Skin epidermis (tissue), 12 donors: Measurements from ENCODE around the gene PFDN1.

Source experiments
- H3K27ac ChIP-seq, 21 experiments: fragments of 200-600 bp; sonication (generic) in 11 of 21; one replicate each; pipeline ENCODE4 v1.5.0; 2020; ENCODE audit warnings: mild to moderate bottlenecking in 3 of 21, inconsistent platforms in 2 of 21, moderate library complexity in 2 of 21
- H3K4me3 ChIP-seq, 7 experiments: fragments of 200-600 bp; sonication (generic) in 2 of 7; one replicate each; pipeline ENCODE4 v1.5.0; 2020; ENCODE audit warnings: inconsistent platforms in 2 of 7, mild to moderate bottlenecking in 2 of 7, moderate library complexity in 1 of 7

PFDN1 gene

GRCh38 chr5:140245341-140245740 is 57.6 kb downstream of the PFDN1 start:
- peak overlapping the region in 1 of 21 experiments; percentile 33 for H3K27ac ChIP-seq

GRCh38 chr5:140244525-140245025 is 58.3 kb downstream of the PFDN1 start:
- no peak overlapping the region for H3K4me3 ChIP-seq

More at GRCh38 chr5:140245341-140245740, 57.6 kb downstream of the PFDN1 start:
- no peak overlapping the region for H3K4me3 ChIP-seq

GRCh38 chr5:140243706-140244250 is 59.1 kb downstream of the PFDN1 start:
- peak overlapping the region in 2 of 21 experiments; percentile 11 to 39 for H3K27ac ChIP-seq
- no peak overlapping the region for H3K4me3 ChIP-seq

More at GRCh38 chr5:140244525-140245025, 58.3 kb downstream of the PFDN1 start:
- peak overlapping the region in 1 of 21 experiments; percentile 4 for H3K27ac ChIP-seq

GRCh38 chr5:140242890-140243585 is 59.9 kb downstream of the PFDN1 start:
- peak overlapping the region in 10 of 21 experiments; percentile 13 to 64 (median 36) for H3K27ac ChIP-seq

GRCh38 chr5:140242099-140242498 is 60.8 kb downstream of the PFDN1 start:
- H3K27ac ChIP-seq = peak overlapping the region in 16 of 21 experiments; percentile 8 to 71 (median 38)
- no peak overlapping the region for H3K4me3 ChIP-seq

More at GRCh38 chr5:140242890-140243585, 59.9 kb downstream of the PFDN1 start:
- no peak overlapping the region for H3K4me3 ChIP-seq

- Histone ChIP-seq H3K27ac (peak overlapping the region in 15 of 21 experiments; percentile 1 to 71 (median 39)), H3K4me3 (no peak overlapping the region)
These were observed 61.8 kb downstream of the PFDN1 start for GRCh38 chr5:140240987-140241706.

- Histone ChIP-seq H3K27ac (peak overlapping the region in 8 of 21 experiments; percentile 1 to 51 (median 23)), H3K4me3 (no peak overlapping the region)
These were observed 62.8 kb downstream of the PFDN1 start for GRCh38 chr5:140239939-140240700.

GRCh38 chr5:140239461-140239860 is 63.4 kb downstream of the PFDN1 start:
- H3K4me3 ChIP-seq = no peak overlapping the region
- H3K27ac ChIP-seq = no peak overlapping the region

GRCh38 chr5:140238756-140239155 is 64.1 kb downstream of the PFDN1 start:
- Histone ChIP-seq H3K27ac (peak overlapping the region in 1 of 21 experiments; percentile 6), H3K4me3 (no peak overlapping the region)

- peak overlapping the region in 19 of 21 experiments; percentile 0 to 77 (median 49) for H3K27ac ChIP-seq
These were observed 65.9 kb downstream of the PFDN1 start for GRCh38 chr5:140236891-140237598.

GRCh38 chr5:140235791-140236551 is 66.9 kb downstream of the PFDN1 start:
- H3K27ac ChIP-seq = peak overlapping the region in 16 of 21 experiments; percentile 21 to 77 (median 54)
- no peak overlapping the region for H3K4me3 ChIP-seq

More at GRCh38 chr5:140236891-140237598, 65.9 kb downstream of the PFDN1 start:
- H3K4me3 ChIP-seq = no peak overlapping the region

- Histone ChIP-seq H3K4me3 (no peak overlapping the region), H3K27ac (no peak overlapping the region)
These were observed 68.4 kb downstream of the PFDN1 start for GRCh38 chr5:140234377-140234989.

GRCh38 chr5:140232731-140233130 is 70.2 kb downstream of the PFDN1 start:
- H3K4me3 ChIP-seq = no peak overlapping the region

GRCh38 chr5:140230373-140230772 is 72.5 kb downstream of the PFDN1 start:
- Histone ChIP-seq H3K4me3 (no peak overlapping the region), H3K27ac (no peak overlapping the region)

More at GRCh38 chr5:140232731-140233130, 70.2 kb downstream of the PFDN1 start:
- no peak overlapping the region for H3K27ac ChIP-seq

- Histone ChIP-seq H3K27ac (no peak overlapping the region), H3K4me3 (no peak overlapping the region)
These were observed 74.5 kb downstream of the PFDN1 start for GRCh38 chr5:140228364-140228837.

GRCh38 chr5:140227046-140227445 is 75.9 kb downstream of the PFDN1 start:
- Histone ChIP-seq H3K4me3 (no peak overlapping the region), H3K27ac (no peak overlapping the region)

- H3K27ac ChIP-seq = no peak overlapping the region
- H3K4me3 ChIP-seq = no peak overlapping the region
These were observed 77.5 kb downstream of the PFDN1 start for GRCh38 chr5:140225396-140225795.

- Histone ChIP-seq H3K4me3 (no peak overlapping the region), H3K27ac (no peak overlapping the region)
These were observed 78.2 kb downstream of the PFDN1 start for GRCh38 chr5:140224658-140225057.
